ENCODE measurements around the gene PIEZO1.
A peak's percentile ranks its signal among the peaks of the same experiment; 100 is the strongest.

PIEZO1 gene

DNA sequence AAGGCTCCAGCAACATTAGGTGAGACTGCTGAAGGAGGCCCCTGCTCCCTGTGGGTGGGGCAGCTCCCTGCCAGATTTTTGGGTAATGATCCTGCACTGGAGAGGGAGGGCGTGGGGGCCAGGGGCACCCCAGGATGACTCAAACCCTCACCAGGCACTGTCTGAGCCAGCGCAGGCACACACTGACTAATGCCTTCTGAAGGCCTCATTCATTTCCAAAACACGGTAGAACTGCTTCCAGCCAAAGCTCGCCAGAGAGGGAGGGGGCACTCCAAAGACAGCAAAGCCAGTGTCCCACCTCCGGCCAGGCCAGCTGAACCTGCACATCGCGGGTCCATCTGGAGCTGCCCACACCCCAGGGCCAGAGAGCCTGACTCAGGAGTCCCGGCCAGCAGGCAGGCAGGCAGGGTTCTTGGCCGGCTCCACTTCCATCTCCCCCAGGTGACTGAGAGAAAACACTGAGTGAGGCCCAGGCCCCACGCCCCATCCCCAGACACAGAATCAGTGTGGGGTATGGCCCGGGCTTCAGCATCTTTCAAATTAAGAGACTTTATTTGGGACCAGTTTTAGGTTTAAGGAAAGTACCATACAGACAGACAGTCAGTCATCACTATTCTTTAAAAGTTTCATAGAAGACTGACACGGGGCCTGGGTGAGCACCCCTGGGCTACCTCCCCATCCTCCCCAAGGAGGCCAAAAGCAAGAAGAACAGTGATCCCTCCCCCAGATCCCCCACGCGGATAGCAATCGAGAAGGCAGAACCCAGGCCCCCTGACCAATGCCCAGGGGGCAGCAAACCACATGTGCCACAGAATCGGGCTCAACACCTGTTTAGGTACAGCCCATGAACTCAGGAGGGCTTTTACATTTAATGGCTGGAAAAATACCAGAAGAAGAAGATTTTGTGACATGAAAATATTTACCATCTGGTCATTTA is 2.3 kb downstream of the PIEZO1 start:
- H3K27me3 ChIP-seq (ENCODE audit: control insufficient read depth in 1 of 2, insufficient read depth in 2 of 2, low read length in 2 of 2), result no peaks in the 10 kb centered on the region
- no peaks in the 10 kb centered on the region for H3K9me3 ChIP-seq (ENCODE audit: control insufficient read depth in 1 of 2, low read length in 2 of 2)
- no peaks in the 10 kb centered on the region for H3K36me3 ChIP-seq (ENCODE audit: control insufficient read depth in 1 of 2, insufficient read depth in 2 of 2, low read length in 2 of 2)
- H3K4me1 ChIP-seq (ENCODE audit: control insufficient read depth in 1 of 2, insufficient read depth in 2 of 2, low read length in 2 of 2), result peaks cover 37 to 47% of the 10 kb centered on the region in 2 donors
- H3K9ac ChIP-seq (ENCODE audit: low read depth in 1 of 2, low read length in 2 of 2), result peak overlapping the region; percentile 38 to 63
- peak overlapping the region; percentile 63 to 65 for H3K4me3 ChIP-seq (ENCODE audit: low read depth in 1 of 2, low read length in 2 of 2)
- H3K27ac ChIP-seq (ENCODE audit: low read depth, low read length), result no peak overlapping the region

DNA sequence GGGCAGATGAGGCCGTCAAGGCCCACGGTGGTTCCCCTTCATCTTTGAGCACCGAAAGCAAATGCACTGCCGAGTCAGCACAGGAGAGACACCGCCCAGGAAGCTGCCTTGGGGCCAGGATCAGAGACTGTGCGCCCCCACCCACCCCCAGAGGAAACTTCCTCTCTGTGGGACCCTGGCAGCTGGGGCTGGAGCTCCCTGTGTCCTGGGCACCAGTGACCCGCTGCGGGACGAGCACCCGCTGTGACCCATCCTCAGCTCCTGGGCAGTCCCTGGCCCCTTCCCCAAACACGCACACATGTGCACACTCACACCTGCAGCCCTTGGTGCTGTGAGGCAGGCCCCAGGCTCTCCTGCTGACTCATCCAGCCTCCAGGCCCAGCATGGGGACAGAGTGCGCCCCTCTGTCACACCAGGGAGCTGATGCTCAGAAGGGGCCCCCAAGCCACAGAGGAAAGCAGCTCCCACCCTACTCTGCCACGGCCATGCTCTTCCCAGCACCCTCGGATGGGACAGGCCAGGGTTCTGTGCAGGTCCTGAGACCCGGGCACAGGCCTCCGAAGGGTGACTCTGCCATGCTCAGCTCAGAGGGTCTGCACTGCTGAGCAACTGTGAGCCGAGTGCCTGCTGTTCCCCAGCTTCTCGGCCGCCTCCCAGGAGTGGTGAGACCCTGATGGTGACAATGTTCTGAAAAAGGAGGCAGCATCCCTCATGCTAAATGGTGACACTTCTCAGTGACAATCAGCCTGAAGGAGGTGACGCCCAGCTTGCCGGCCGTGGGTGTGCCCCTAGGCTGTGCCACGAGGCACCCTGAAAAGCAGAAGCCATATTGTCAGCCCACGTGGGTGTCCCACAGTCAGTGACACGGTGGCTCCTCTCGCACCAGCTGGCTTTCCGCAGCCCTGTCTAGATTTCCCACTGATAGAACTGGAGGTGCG is 3.6 kb downstream of the PIEZO1 start:
- H3K27me3 ChIP-seq (ENCODE audit: control insufficient read depth in 1 of 2, insufficient read depth in 2 of 2, low read length in 2 of 2), result no peaks in the 10 kb centered on the region
- H3K9me3 ChIP-seq (ENCODE audit: control insufficient read depth in 1 of 2, low read length in 2 of 2), result no peaks in the 10 kb centered on the region
- no peak overlapping the region for H3K9ac ChIP-seq (ENCODE audit: low read depth in 1 of 2, low read length in 2 of 2)
- peak overlapping the region; percentile 30 to 36 for H3K4me3 ChIP-seq (ENCODE audit: low read depth in 1 of 2, low read length in 2 of 2)
- H3K36me3 ChIP-seq (ENCODE audit: control insufficient read depth in 1 of 2, insufficient read depth in 2 of 2, low read length in 2 of 2), result no peaks in the 10 kb centered on the region
- H3K4me1 ChIP-seq (ENCODE audit: control insufficient read depth in 1 of 2, insufficient read depth in 2 of 2, low read length in 2 of 2), result peaks cover 37 to 47% of the 10 kb centered on the region in 2 donors
- H3K27ac ChIP-seq (ENCODE audit: low read depth, low read length), result no peak overlapping the region

DNA sequence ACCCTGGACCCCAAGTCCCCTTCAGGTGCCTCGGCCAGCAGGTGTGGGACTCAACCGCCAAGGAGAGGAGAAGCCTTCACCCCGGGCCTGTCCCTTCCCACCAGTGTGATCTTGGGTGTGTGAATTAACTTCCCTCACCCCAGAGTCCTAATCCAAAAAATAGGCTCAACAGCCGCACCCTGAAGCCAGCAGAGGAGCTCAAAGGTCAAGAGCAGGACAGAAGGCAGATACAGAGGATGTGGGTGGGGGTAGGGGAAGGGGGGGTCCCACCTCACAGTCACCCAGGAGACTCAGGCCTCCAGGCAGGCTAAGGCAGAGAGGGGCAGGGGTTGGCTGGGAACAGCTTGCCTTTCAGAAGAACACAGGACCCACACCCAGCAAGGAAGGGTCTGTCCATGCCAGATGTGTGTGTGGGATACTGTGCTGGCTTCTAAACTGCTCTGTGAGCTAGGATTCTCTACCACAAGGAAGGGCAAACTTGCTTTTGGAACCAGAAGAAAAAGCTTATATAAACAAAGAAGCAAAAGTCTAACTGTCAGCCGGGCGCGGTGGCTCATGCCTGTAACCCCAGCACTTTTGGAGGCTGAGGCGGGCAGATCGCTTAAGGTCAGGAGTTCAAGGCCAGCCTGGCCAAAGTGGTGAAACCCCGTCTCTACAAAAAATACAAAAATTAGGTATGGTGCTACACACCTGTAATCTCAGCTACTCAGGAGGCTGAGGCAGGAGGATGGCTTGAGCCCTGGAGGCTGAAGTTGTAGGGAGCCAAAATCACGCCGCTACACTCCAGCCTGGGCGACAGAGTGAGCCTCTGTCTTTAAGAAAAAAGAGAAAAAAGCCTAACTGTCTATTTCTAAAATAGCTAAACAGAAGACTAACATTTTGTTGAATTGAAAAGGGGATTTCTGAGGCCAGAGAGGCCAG is 4.6 kb downstream of the PIEZO1 start:
- Histone ChIP-seq H3K4me3 (ENCODE audit: low read depth in 1 of 2, low read length in 2 of 2) (peak overlapping the region; percentile 29 to 36), H3K4me1 (ENCODE audit: control insufficient read depth in 1 of 2, insufficient read depth in 2 of 2, low read length in 2 of 2) (peaks cover 37 to 43% of the 10 kb centered on the region in 2 donors), H3K36me3 (ENCODE audit: control insufficient read depth in 1 of 2, insufficient read depth in 2 of 2, low read length in 2 of 2) (no peaks in the 10 kb centered on the region), H3K27ac (ENCODE audit: low read depth, low read length) (no peak overlapping the region), H3K27me3 (ENCODE audit: control insufficient read depth in 1 of 2, insufficient read depth in 2 of 2, low read length in 2 of 2) (no peaks in the 10 kb centered on the region), H3K9me3 (ENCODE audit: control insufficient read depth in 1 of 2, low read length in 2 of 2) (no peaks in the 10 kb centered on the region), H3K9ac (ENCODE audit: low read depth in 1 of 2, low read length in 2 of 2) (no peak overlapping the region)

DNA sequence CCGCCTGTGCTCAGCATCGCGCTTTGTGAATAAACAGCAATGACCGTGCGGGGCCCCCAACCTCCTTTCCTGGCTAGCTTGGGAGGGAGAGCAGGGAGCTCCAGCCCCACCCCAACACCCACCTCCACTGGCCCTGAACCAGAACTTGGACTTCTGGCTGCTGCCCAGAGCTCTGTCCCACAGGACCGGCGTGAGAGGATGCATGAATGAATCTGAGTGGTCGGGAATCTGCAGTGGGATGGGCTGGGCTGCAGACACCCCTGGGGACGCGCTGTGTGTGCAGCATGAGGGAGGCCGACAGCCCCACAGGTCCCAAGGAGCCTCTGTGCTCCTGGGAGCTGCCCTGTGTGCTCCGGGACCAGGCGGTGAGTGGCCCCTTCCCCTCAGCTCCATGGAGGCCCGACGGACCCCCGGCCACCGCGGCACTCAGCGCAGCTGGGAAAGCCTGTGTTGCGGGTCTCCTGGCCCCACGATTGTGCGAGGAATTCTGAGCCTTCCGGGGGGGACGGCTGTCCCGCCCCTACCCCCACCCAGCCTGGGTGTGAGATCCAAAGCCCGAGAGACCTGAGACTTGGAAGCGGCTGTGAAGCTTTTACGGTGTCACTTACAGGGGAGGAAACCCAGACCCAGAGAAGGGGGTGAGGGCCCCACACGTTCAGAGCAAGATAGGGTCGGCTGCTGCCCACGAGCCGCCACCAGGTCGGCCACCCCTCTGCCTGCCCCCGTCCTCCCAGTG is 5.4 kb downstream of the PIEZO1 start:
- Histone ChIP-seq H3K27ac (ENCODE audit: low read depth, low read length) (no peak overlapping the region), H3K27me3 (ENCODE audit: control insufficient read depth in 1 of 2, insufficient read depth in 2 of 2, low read length in 2 of 2) (no peaks in the 10 kb centered on the region), H3K4me3 (ENCODE audit: low read depth in 1 of 2, low read length in 2 of 2) (peak overlapping the region; percentile 13 to 29), H3K36me3 (ENCODE audit: control insufficient read depth in 1 of 2, insufficient read depth in 2 of 2, low read length in 2 of 2) (no peaks in the 10 kb centered on the region), H3K9ac (ENCODE audit: low read depth in 1 of 2, low read length in 2 of 2) (no peak overlapping the region), H3K4me1 (ENCODE audit: control insufficient read depth in 1 of 2, insufficient read depth in 2 of 2, low read length in 2 of 2) (peaks cover 37 to 43% of the 10 kb centered on the region in 2 donors), H3K9me3 (ENCODE audit: control insufficient read depth in 1 of 2, low read length in 2 of 2) (no peaks in the 10 kb centered on the region)

DNA sequence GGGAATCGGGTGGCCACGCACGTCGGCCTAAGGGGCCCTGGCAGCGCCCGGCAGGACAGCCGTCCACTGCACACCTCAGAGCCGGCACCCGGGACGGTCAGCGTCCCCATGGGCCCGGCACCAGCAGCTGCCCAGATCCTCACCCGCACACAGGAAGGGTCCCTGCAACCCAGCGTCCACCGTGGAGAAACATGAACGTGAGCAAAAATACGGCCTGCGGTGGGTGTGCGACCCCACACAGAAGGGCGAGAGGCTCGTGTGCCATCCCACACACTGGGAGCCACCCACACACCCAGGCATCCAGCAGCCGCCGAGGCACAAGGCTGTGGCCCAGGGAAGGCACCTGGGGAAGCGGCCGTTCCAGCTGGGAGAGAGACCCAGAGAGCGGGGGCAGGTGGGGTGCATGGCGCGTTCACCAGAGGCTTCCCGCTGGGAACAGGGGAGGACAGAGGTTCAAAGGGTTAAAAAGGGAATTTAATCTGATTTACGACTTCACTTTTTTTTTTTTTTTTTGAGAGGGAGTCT is 6.4 kb downstream of the PIEZO1 start:
- Histone ChIP-seq H3K36me3 (ENCODE audit: control insufficient read depth in 1 of 2, insufficient read depth in 2 of 2, low read length in 2 of 2) (no peaks in the 10 kb centered on the region), H3K9me3 (ENCODE audit: control insufficient read depth in 1 of 2, low read length in 2 of 2) (no peaks in the 10 kb centered on the region), H3K4me1 (ENCODE audit: control insufficient read depth in 1 of 2, insufficient read depth in 2 of 2, low read length in 2 of 2) (peaks cover 33 to 44% of the 10 kb centered on the region in 2 donors), H3K27ac (ENCODE audit: low read depth, low read length) (no peak overlapping the region), H3K4me3 (ENCODE audit: low read depth in 1 of 2, low read length in 2 of 2) (no peak overlapping the region), H3K9ac (ENCODE audit: low read depth in 1 of 2, low read length in 2 of 2) (no peak overlapping the region), H3K27me3 (ENCODE audit: control insufficient read depth in 1 of 2, insufficient read depth in 2 of 2, low read length in 2 of 2) (no peaks in the 10 kb centered on the region)

DNA sequence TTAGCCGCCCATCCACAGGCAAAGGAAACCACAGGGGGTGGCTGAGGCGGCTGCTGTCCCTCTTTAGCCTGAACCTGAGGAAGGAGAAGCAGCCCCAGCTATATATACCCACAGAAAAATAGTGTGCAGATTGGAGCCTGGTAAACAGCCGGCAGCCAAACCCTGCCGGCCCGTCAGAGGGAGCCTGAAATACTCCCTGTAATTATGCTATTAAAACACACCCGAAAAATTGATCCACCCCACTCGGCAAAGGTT is 6.8 kb downstream of the PIEZO1 start:
- Histone ChIP-seq H3K36me3 (ENCODE audit: control insufficient read depth in 1 of 2, insufficient read depth in 2 of 2, low read length in 2 of 2) (no peaks in the 10 kb centered on the region), H3K9ac (ENCODE audit: low read depth in 1 of 2, low read length in 2 of 2) (no peak overlapping the region), H3K27me3 (ENCODE audit: control insufficient read depth in 1 of 2, insufficient read depth in 2 of 2, low read length in 2 of 2) (no peaks in the 10 kb centered on the region), H3K27ac (ENCODE audit: low read depth, low read length) (no peak overlapping the region), H3K4me1 (ENCODE audit: control insufficient read depth in 1 of 2, insufficient read depth in 2 of 2, low read length in 2 of 2) (peaks cover 29 to 45% of the 10 kb centered on the region in 2 donors), H3K4me3 (ENCODE audit: low read depth in 1 of 2, low read length in 2 of 2) (no peak overlapping the region), H3K9me3 (ENCODE audit: control insufficient read depth in 1 of 2, low read length in 2 of 2) (no peaks in the 10 kb centered on the region)

DNA sequence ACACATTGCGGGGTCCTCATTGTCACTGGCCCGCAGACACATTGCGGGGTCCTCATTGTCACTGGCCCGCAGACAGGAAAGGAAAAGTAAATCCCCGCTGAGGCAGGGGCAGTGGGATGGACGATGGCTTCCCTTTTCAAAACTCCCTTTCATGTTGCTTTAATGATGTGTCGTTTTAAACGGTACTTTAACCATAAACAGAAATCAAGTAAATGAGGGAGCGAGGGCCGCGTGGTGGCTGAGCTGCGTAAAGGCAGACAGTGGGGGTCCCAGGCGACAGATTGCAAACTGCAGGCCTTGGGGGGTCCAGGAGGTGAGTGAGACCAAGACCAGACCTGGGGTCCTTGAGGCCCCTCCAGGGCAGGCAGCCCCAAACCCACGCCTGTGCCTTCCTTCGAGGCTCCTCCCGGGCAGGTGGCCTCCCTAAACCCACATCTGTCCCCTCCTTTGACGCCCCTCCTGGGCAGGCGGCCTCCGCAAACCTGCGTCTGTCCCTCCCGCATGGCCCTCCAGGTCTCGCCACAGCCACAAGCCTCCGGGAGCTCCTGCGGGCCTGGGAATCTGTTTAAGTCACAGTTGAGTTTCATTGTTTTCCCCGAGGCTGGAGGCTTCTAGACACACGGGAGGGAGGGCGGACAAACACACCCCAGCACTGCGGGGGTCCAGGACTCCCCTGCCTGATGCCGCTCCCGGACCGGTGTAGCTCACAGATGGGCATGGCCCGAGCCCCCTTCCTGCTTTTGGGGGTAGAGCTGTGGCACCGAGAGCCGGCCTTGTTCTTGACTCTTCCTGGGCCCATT is 7.3 kb downstream of the PIEZO1 start:
- no peak overlapping the region for H3K27ac ChIP-seq (ENCODE audit: low read depth, low read length)
- H3K27me3 ChIP-seq (ENCODE audit: control insufficient read depth in 1 of 2, insufficient read depth in 2 of 2, low read length in 2 of 2), result no peaks in the 10 kb centered on the region
- H3K4me1 ChIP-seq (ENCODE audit: control insufficient read depth in 1 of 2, insufficient read depth in 2 of 2, low read length in 2 of 2), result peaks cover 25 to 44% of the 10 kb centered on the region in 2 donors
- H3K36me3 ChIP-seq (ENCODE audit: control insufficient read depth in 1 of 2, insufficient read depth in 2 of 2, low read length in 2 of 2), result no peaks in the 10 kb centered on the region
- H3K4me3 ChIP-seq (ENCODE audit: low read depth in 1 of 2, low read length in 2 of 2), result no peak overlapping the region
- no peak overlapping the region for H3K9ac ChIP-seq (ENCODE audit: low read depth in 1 of 2, low read length in 2 of 2)
- H3K9me3 ChIP-seq (ENCODE audit: control insufficient read depth in 1 of 2, low read length in 2 of 2), result no peaks in the 10 kb centered on the region

DNA sequence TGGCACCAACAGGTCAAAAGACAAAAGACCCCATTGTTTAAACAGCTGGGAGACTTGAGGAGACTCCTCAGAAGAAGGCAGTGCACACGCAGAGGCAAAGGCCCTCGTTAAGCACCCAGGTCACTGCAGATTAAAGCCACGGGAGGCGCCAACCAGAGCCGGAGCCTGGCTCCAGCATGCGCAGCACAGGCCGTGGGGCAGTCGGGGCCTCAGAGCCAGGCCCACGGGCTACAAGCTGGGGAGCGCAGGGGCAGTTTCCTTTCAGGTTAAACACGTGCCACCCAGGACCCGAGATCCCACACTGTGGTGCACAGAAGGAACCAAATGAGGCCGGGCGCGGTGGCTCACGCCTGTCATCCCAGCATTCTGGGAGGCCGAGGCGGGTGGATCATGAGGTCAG is 9.2 kb downstream of the PIEZO1 start:
- no peak overlapping the region for H3K4me3 ChIP-seq (ENCODE audit: low read depth in 1 of 2, low read length in 2 of 2)
- peaks cover 22 to 33% of the 10 kb centered on the region in 2 donors for H3K4me1 ChIP-seq (ENCODE audit: control insufficient read depth in 1 of 2, insufficient read depth in 2 of 2, low read length in 2 of 2)

More for the DNA sequence above, 9.2 kb downstream of the PIEZO1 start:
- no peaks in the 10 kb centered on the region for H3K9me3 ChIP-seq (ENCODE audit: control insufficient read depth in 1 of 2, low read length in 2 of 2)
- no peak overlapping the region for H3K27ac ChIP-seq (ENCODE audit: low read depth, low read length)
- no peak overlapping the region for H3K9ac ChIP-seq (ENCODE audit: low read depth in 1 of 2, low read length in 2 of 2)
- no peaks in the 10 kb centered on the region for H3K27me3 ChIP-seq (ENCODE audit: control insufficient read depth in 1 of 2, insufficient read depth in 2 of 2, low read length in 2 of 2)
- no peaks in the 10 kb centered on the region for H3K36me3 ChIP-seq (ENCODE audit: control insufficient read depth in 1 of 2, insufficient read depth in 2 of 2, low read length in 2 of 2)
